GM12874 (cell line): ENCODE measurements around the gene RNF224.

Source experiments
- TF ChIP-seq, protein P1 (sequence below): IDR thresholded peaks from 2 replicates; pipeline ENCODE4 v1.5.1; 2011; ENCODE audit warnings: low read depth, mild to moderate bottlenecking, control low read depth, low read length, moderate library complexity; ENCODE audit not compliant: insufficient read depth

The RNF224 gene

DNA sequence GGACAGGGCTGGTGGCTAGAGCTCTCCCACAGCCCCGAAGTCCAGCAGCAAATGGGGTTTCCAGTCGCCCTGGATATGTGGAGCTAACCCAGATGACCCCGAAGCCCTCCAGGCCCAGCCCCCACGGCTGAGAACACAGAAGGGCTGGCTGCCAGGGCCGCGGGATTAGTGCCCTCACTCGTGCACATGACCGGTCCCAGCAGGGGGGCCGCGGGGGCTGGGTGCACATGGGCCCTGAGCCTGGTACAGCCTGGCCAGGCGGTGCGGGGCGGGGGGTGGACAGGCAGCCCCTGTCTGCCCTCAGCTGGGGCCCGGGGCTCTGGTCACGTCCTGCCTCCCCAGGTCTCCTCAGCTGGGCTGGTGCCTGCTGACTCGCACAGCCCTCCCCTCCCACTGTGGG lies 32.9 kb upstream of the RNF224 start:
- TF ChIP-seq, protein P1, sequence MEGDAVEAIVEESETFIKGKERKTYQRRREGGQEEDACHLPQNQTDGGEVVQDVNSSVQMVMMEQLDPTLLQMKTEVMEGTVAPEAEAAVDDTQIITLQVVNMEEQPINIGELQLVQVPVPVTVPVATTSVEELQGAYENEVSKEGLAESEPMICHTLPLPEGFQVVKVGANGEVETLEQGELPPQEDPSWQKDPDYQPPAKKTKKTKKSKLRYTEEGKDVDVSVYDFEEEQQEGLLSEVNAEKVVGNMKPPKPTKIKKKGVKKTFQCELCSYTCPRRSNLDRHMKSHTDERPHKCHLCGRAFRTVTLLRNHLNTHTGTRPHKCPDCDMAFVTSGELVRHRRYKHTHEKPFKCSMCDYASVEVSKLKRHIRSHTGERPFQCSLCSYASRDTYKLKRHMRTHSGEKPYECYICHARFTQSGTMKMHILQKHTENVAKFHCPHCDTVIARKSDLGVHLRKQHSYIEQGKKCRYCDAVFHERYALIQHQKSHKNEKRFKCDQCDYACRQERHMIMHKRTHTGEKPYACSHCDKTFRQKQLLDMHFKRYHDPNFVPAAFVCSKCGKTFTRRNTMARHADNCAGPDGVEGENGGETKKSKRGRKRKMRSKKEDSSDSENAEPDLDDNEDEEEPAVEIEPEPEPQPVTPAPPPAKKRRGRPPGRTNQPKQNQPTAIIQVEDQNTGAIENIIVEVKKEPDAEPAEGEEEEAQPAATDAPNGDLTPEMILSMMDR: no peak

DNA sequence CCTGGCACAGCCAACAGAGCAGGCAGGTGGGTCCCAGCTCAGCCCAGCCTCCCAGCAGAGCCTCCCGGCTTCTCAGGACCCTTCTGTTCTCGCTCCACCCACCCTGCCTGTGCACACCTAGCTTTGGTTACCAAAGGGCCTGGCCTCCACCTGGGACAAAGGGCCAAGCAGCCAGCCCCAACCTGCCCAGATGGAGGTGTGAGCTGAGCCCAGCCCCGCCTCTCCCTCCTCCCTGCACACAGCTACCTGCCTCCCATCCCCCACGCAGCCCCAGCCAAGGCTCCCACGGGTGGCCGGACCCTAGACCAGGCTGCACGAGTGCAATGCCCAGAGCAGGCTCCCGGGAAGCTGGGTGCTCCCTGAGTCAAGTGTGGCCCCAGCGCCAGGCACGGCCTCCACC lies 32.4 kb upstream of the RNF224 start:
- TF ChIP-seq, protein P1: no peak

DNA sequence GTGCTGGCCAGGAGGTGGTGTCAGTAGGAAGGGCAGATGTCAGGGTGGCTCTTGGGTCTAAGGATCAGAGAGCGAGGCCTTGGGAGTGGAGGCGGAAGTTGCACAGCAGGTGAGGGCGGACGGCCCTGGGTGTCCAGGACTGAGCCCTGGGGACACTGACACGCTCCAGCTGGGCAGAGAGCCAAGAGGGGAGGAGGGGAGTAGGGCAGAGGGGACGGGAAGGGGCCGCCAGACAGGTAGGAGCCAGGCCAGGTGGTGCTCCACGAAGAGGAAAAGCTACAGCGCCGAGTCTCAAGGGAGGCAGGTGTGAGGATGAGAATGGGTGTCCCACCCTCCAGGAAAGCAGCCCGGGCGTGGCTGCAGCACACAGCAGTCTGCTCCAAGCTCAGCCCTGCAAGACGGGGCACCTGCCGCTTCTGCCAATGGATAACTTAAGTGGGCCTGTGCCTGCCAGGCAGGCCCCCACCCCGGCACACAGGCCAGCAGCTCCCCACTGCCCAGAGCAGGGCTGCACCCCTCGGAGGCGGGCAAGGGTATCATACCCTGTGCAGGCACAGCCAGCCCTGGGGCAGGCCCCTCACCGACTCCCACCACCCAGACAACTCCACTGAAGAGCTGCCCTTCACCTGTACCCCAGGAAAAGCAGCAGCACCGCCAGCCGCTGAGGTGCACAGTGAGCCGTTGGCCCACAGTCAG lies 31.6 kb upstream of the RNF224 start:
- TF ChIP-seq, protein P1: no peak

DNA sequence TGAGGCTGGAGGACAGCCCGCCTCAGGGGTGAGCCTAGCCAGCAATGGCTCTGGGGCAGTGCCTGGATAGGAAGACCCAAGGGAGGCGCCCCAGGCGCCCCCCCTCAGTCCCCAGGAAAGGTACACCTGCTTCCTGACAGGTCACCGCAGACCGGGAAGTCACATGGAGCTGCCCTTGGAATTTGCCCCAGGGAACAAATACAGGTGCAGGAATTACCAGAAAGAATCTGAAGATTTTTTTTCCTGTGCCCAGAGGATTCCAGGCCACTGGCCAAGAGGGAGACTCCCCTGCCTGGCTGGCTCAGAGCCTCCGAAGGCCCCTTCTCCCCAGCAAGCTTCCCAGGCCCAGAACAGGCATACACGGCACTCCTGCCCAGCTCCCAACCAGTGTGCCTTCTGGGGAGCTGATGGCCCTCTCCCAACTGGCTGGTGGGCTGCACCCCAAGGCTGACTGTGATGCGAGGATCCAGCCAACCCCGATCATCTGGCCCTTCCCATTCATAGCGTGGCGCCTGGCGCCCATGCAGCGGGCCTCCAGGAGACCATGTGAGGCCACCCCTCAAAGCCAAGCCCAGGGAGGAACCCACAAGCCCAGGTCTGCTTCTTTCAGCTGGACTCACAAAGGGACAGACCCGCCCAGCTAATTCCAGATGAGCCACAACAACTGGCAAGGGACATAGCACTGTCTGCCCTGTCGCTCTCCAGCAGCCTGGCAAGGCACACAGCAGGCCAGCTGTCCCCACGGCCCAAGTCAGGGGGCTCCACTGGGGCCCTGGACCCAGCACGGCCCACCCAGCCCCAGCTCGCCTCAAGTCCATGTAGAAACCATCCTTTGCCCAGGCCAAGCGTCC lies 29.0 kb upstream of the RNF224 start:
- TF ChIP-seq, protein P1: no peak

DNA sequence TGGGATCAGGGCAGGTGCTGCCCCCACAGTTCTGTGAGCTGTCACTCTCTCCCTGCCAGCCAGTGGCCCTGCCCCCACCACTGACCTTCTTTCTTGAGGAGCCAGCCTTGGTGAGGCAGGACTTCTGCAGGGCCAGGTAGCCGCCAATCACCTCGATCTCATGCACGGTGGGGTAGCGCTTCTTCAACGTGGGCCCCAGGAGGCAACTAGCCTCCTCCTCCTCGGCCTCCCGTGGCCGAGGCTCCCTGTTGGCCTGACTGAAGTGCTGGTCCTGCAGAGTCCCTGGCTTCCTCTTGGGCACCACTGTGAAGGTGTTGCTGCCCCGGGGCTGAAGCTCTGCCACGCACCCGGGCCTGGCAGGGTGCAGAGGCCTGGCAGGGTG lies 28.4 kb upstream of the RNF224 start:
- TF ChIP-seq, protein P1: no peak

DNA sequence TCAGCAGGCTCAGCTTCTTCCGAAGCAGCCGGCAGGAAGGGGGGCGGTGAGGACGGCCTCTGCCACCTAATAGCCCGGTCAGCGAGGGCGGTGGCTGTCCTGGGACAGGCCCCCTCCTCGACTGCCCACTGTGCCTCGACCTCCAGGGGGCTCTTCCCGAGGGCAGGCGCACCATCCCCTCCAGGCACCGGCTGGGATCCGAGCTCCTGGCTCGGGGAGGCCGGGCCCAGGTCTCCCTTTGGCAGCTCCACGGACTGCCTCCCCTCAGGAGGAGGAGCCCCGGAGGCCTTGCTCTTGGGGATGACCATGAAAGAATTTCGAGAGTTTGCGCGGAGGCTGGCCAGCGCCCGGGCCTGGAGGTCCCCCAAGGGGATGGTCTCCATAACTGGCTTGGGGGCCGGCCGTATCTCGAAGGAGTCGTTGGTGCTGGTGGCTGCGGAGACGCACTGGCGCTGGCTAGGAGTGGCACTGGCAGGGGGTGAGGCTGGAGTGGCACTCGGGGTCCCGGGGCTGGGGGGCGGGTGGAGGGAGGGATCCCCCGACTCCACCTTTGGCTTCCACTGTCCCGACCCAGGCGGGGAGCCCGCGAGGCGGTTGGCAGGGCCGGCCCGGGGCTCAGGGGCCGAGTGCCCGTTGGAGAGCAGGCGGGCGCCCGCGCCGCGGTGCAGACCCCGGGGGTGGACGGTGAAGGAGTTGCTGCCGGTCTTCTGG lies 27.7 kb upstream of the RNF224 start:
- TF ChIP-seq, protein P1: no peak

DNA sequence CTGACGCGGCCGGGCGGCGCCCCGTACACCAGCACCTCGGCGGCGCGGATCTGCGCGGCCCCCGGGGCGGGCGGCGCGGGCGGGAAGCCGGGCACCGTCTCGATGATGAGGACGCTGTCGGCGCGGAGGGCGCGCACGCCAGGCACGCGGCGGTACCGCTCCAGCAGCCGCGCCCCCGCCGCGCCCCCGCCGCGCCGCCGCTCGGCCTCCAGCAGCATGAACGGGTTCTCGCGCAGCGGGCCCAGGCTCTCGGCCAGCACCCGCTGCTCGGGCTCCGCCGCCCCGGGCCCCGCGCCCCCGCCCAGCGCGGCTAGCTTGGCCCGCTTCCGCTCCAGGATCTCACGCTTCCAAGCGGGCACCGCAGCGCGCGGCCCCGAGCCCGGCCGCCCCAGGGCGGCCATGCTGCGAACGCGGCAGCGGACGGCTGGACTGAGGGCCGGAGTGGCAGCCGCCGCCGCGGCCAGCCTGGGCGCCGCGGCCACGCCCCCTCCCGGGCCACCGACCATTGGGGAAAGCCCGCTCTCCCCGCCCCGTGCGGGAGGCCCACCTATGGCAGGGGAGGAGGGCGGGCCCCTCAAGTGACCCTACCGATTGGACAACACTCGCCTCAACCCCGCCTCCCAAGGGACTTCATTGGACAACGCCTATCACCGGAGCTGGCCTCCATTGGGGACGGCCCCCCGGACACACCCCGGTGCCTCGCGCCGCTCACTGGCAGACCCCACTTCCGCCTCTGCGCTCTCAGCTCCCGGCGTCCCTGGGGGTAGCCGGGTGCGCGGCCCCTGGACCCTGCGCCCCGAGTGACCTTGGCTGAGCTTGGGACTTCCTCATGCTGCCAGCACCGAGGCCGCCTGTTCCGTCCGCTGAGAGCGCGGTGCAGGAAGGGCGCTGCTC lies 26.7 kb upstream of the RNF224 start, which contains the start of gene TPRN:
TSS of gene TPRN (minus strand) at position 431 of the 894 bp plus-strand sequence. CDS start at position 401, 30 bp downstream.
- TF ChIP-seq, protein P1: no peak
